ENCODE data around the gene SPTAN1. TPM values are rescaled to one million over a fixed set of nuclear protein-coding genes. Genes with fewer than 3 reads are reported as not detected.
"Not testable (repeated sequence)": the region's sequence is repeated elsewhere in the genome, so short reads cannot be mapped to it uniquely, and the experiment has no call there.

SPTAN1 gene
- polyA plus RNA-seq, 6 donors from 2014 or later, result 2.3 to 72.4 (median 31.4) TPM

DNA sequence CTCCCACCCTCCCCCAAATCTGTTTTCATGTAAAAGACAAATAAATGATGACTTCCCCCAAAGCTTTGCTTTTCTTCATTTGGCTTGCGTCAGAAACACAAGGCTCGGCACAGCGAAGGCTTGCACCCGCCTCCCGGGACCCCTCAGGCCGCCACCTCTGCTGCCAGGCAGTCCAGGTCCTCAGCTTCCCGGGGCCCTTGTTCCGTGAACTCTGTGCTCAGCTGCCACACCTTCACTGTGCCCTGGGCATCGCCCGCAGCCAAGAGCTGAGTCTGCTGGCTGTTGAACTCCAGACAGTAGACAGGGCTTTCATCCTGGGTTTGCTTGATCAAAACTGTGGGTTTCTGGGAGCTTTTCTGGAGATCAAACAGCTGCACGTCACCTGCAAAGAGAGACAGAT, 81.2 kb downstream of the SPTAN1 start:
- H3K27me3 Mint-ChIP-seq, result no peaks in the 10 kb centered on the region
- DNase-seq (no peak), ATAC-seq (ENCODE audit: low read depth in 2 of 2) (no peak)
- peaks cover 0 to 15% of the 10 kb centered on the region in 2 donors for H3K36me3 Mint-ChIP-seq
- H3K27ac Mint-ChIP-seq, result peak overlapping the region in 3 of 6 donors; percentile 28 to 47 (median 47)
- no peaks in the 10 kb centered on the region for H3K9me3 Mint-ChIP-seq
- H3K4me3 Mint-ChIP-seq, result no peak overlapping the region
- no peaks in the 10 kb centered on the region for H3K4me1 Mint-ChIP-seq

DNA sequence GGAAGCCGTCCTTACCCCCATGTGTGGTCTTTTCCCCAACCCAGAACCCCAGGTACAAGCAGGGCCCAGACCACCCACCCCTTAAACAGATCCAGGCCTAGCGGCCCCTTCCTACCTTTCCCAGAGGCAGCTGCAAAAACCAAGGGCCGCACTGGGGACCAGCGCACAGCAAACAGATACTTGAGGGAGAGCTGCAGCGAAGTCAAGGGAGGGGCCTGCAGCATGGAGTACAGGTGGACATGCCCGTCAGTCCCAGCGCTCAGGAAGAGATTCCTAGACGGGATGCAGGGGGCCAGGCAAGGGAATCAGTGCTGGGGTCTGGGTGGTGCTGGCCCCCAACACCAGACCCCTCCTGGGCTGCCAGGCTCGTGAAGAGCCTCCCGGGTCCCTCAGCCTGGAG, 81.7 kb downstream of the SPTAN1 start:
- Mint-ChIP-seq H3K27me3 (no peaks in the 10 kb centered on the region), H3K27ac (peak overlapping the region in 3 of 6 donors; percentile 28 to 47 (median 38)), H3K36me3 (peaks cover 0 to 15% of the 10 kb centered on the region in 2 donors), H3K9me3 (no peaks in the 10 kb centered on the region), H3K4me3 (no peak overlapping the region), H3K4me1 (no peaks in the 10 kb centered on the region)
- no peak for ATAC-seq (ENCODE audit: low read depth in 2 of 2)
- DNase-seq, result no peak

DNA sequence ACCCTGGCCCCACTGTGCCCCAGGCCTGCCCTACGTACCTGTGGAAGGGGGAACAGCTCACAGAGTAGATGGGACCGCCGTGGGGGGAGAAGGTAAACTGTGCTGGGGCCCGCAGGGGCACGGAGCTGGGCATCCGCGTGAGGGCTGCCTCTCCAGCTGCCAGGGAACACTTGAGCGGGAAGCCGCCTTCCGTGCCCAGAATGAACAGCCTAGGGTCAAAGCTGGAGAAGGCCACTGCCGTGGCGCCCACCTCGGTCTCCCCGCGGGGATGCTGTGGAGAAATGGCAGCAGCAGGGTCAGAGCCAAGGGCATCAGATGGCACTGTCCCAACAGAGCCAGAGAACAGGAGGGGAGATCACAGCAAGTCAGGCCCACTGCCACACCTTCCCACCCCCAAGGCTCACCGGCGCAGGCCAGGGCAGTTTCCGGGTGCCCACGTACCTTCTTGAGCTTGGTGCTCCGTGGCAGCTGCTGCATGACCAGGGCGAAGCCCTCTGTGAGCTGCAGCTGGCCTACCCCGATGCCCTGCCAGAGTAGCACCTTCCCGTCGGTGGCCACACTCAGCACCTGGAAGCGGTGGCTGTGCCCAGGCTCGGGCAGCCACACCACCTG, 82.4 kb downstream of the SPTAN1 start:
- Mint-ChIP-seq H3K9me3 (no peaks in the 10 kb centered on the region), H3K27ac (peak overlapping the region in 1 of 6 donors; percentile 28), H3K4me1 (no peaks in the 10 kb centered on the region), H3K4me3 (no peak overlapping the region), H3K27me3 (no peaks in the 10 kb centered on the region), H3K36me3 (peaks cover 0 to 15% of the 10 kb centered on the region in 2 donors)
- ATAC-seq (ENCODE audit: low read depth in 2 of 2) (no peak), DNase-seq (no peak)

DNA sequence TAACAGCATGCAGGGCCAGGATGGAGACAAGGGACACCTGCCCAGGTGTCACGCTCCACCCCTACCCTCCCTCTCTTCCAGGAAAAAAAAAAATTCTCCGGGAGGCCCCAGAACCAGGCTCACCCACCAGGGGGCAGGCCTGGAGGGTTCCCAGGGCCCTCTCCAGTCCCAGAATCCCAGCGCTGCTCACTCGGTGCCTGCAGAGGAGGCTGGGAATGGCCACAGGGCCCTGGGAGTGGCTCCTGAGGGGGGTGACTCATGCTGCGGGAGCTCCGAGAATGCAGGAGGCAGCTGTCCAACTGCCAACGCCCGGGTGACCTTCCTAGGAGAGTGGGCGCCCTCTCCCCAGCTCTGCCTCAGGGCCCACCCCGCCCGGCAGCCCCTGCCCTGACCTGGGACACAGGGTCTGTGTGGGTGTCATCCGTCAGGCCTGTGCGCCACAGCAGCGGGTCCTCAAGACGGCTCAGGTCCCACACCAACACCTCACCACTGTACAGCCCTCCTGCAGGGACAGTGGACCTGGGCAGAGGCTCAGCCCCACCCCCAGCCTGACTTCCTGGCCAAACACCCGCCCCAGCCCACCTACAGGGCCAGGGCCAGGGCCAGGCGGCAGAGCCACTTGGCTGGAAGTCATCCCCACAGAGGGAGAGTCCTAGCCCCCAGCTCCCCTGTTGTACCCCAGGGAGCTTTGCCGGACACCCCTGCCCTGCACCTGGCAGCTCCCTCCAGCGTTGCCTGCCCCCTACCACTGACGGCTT, 83.1 kb downstream of the SPTAN1 start:
- DNase-seq (no peak), ATAC-seq (ENCODE audit: low read depth in 2 of 2) (no peak)
- Mint-ChIP-seq H3K36me3 (peaks cover 0 to 15% of the 10 kb centered on the region in 2 donors), H3K27me3 (no peaks in the 10 kb centered on the region), H3K4me3 (no peak overlapping the region), H3K9me3 (no peaks in the 10 kb centered on the region), H3K27ac (no peak overlapping the region), H3K4me1 (no peaks in the 10 kb centered on the region)

DNA sequence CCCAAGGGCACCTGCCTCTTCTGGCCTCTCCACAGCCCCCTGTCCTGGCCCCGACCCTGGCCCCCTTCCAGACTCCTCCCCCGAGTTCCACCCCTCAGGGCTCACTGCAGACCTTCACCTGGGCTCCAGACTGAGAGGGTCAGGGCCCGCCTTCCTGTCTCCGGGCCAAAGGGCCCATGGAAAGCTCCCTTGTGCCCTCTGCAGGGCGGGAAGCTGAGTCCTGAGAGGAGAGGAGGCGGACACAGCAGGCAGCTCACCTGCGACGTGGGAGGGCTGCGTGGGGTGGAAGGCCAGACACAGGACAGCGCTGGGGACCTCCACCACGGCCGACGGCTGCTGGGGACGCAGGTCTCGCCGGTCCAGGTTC, 83.6 kb downstream of the SPTAN1 start:
- H3K9me3 Mint-ChIP-seq, result no peaks in the 10 kb centered on the region
- H3K4me1 Mint-ChIP-seq, result no peaks in the 10 kb centered on the region
- peaks cover 0 to 15% of the 10 kb centered on the region in 2 donors for H3K36me3 Mint-ChIP-seq
- DNase-seq, result no peak
- H3K27me3 Mint-ChIP-seq, result no peaks in the 10 kb centered on the region
- H3K4me3 Mint-ChIP-seq, result no peak overlapping the region
- no peak for ATAC-seq (ENCODE audit: low read depth in 2 of 2)
- H3K27ac Mint-ChIP-seq, result no peak overlapping the region

DNA sequence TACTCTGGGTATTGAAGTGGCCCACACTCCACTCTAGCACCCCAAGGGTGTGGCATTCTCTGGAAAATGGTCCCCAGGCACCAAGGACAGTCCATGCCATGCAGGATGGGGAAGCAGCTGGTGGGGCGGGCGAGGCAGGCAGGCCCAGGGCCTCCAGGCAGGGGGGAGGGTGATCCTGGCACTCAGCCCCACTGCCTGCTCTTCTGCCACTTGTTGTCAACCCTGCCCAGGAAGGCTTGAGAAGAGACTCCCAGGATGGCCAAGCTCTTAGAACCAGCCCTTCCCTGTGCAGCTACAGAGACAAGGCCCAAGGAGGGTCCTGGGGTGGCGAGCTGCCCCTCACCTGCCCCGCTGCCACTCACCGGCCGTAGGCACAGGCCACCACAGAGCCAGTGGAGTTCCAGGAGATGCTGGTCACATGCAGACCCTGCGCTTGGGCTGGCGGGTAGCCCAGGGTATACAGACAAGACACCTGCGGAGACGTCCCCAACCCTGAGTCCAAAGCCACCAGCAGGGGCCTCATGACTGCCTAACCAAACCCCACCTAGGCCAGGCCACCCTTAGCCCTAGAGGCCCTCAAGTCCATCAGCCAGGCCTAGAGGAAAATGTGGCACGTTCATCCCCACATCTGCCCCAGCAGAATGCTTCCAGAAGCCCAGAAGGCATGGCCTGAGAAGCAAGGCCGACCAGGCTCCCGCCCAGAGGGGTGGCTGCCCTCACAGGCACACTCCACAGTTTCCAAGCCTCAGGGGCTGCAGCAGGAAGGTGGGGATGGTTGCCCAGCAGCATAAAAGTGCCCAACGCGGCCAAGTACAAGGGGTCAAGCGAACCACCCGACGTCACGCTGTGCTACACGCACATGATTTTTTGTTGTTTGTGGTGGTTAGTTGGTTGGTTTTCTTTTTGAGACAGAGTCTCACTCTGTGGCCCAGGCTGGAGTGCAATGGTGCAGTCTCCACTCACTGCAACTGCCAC, 84.5 kb downstream of the SPTAN1 start:
- ATAC-seq (ENCODE audit: low read depth in 2 of 2) (no peak), DNase-seq (no peak)
- H3K27ac Mint-ChIP-seq, result peak overlapping the region in 2 of 6 donors; percentile 20 to 77
- no peaks in the 10 kb centered on the region for H3K4me1 Mint-ChIP-seq
- H3K4me3 Mint-ChIP-seq, result no peak overlapping the region
- H3K27me3 Mint-ChIP-seq, result no peaks in the 10 kb centered on the region
- H3K36me3 Mint-ChIP-seq, result peaks cover 0 to 15% of the 10 kb centered on the region in 2 donors
- no peaks in the 10 kb centered on the region for H3K9me3 Mint-ChIP-seq

DNA sequence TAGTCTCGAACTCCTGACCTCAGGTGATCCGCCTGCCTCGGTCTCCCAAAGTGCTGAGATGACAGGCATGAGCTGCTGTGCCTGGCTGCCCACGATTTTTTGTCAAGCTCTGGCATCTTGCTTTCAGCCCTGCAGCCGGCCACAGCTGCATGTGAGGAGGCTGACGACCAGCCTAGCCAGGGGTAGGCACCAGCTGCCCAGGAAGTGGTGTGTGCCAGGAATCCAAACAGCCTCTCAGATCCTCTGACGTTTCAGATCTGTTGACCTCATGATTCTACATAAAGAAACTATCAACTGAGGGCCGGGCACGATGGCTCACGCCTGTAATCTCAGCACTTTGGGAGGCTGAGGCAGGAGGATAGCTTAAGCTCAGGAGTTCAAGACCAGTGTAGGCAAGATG, 85.3 kb downstream of the SPTAN1 start:
- Mint-ChIP-seq H3K4me3 (no peak overlapping the region), H3K9me3 (no peaks in the 10 kb centered on the region), H3K36me3 (peaks cover 0 to 12% of the 10 kb centered on the region in 2 donors), H3K4me1 (peaks cover under 1 to 2% (median 2%) of the 10 kb centered on the region in 3 donors), H3K27me3 (no peaks in the 10 kb centered on the region), H3K27ac (no peak overlapping the region)
- ATAC-seq (ENCODE audit: low read depth in 2 of 2) (no peak), DNase-seq (no peak)

DNA sequence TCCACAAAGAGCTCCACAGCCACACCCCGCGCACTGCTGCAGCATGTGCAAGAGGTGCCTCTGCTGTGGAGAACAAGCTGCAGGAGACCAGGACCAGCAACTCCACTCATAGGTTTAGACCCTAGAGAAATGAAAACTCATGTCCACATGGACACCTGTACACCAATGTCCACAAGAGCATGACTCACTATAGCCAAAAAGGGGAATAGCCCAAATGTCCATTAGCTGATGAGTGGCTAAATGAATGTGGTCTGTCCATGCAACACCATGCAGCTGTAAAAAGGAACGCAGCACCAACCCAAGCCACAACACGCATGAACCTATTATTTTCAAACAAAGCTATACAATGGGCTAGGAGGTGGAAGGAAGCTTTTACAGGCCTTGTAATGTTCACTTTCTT, 86.2 kb downstream of the SPTAN1 start:
- no peak for DNase-seq
- H3K4me1 Mint-ChIP-seq, result peaks cover 8 to 11% (median 9%) of the 10 kb centered on the region in 3 donors
- H3K36me3 Mint-ChIP-seq, result peaks cover 0 to 3% of the 10 kb centered on the region in 2 donors
- no peak overlapping the region for H3K4me3 Mint-ChIP-seq
- ATAC-seq (ENCODE audit: low read depth in 2 of 2), result no peak
- H3K9me3 Mint-ChIP-seq, result no peaks in the 10 kb centered on the region
- H3K27me3 Mint-ChIP-seq, result no peaks in the 10 kb centered on the region
- H3K27ac Mint-ChIP-seq, result peak overlapping the region in 1 of 6 donors; percentile 86

DNA sequence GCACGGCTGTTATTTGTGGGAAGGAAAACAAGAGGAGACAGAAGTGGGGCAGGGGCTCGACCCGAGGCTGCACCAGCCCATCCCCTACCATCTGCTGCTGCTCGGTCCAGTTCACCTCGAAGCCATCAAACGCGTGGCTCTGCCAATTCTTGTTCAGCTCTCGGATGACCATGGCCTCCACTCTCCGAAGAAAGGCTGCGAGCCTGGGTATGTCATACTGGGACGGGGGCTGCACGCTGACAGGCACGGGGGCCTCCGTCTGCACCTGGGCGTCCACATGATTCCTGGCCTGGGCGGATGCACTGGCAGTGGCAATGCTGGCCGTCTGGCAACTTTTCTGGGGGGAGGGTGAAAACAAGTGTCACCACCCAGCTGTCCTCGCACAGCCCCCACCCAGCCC, 88.2 kb downstream of the SPTAN1 start:
- peaks cover 8 to 17% (median 15%) of the 10 kb centered on the region in 3 donors for H3K4me1 Mint-ChIP-seq
- ATAC-seq (ENCODE audit: low read depth in 2 of 2) (no peak), DNase-seq (no peak)
- H3K27ac Mint-ChIP-seq, result no peak overlapping the region
- no peak overlapping the region for H3K4me3 Mint-ChIP-seq
- no peaks in the 10 kb centered on the region for H3K9me3 Mint-ChIP-seq
- H3K36me3 Mint-ChIP-seq, result no peaks in the 10 kb centered on the region
- H3K27me3 Mint-ChIP-seq, result no peaks in the 10 kb centered on the region

DNA sequence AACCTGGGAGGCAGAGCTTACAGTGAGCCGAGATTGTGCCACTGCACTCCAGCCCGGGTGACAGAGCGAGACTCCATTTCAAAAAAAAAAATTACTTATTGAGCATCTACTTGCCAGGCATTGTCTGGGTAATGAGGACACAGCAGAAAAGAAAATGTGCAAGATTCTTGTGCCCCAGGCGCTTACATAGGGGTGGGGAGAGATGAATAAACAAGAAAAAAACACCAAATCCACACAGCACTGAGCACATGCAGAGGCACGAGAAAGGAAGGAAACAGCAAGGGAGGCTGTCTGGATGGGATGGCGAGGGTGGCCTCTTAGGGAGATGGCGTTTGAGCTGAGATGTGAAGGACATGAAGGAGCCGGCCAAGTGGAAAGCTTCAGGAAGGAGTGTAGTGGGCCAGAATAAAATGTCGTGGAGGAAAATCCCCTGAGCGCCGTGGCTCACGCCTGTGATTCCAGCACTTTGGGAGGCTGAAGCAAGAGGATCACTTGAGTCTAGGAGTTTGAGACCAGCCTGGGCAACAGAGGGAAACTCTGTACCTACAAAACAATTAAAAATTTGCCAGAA, 90.4 kb downstream of the SPTAN1 start:
- ATAC-seq (ENCODE audit: low read depth in 2 of 2) (no peak), DNase-seq (no peak)
- Mint-ChIP-seq H3K27ac (peak overlapping the region; percentile 18 to 94 (median 72)), H3K4me1 (peaks cover 11 to 20% (median 19%) of the 10 kb centered on the region in 3 donors), H3K9me3 (no peaks in the 10 kb centered on the region), H3K4me3 (peak overlapping the region in 3 of 8 donors; percentile 2 to 12 (median 12)), H3K27me3 (no peaks in the 10 kb centered on the region), H3K36me3 (no peaks in the 10 kb centered on the region)

DNA sequence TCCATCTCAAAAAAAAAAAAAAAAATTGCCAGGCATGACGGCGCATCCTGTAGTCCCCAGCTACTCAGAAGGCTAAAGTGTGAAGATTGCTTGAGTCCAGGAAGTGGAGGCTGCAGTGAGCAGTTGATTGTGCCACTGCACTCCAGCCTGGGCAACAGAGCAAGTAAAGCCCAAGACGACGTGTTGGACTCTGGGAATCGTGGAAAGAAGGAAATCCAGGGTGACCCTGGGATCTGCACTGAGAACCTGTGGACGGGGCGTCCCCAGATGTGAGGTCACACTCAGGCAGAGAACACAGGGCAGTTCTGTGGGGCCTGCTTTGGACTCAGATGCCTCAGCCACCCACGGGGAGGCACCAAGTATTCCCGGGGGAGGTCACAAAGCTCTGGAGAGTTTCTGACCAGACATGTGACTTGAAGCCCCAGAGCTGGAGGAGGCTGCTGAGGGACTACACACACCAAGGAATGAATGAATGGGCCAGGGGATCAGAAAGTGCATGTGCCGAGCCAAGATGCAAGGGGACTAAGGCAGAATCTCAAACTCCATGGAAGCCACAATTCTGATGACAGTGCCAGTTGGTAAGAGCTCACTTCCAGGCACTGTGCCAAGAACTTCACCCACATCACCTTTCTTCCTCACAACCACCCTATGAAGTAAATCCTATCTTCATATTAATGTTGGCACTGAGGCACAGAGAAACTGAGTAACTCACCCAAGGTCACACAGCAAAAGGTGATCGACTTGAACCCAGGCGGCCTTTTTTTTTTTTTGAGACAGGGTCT, 91.3 kb downstream of the SPTAN1 start:
- DNase-seq, result no peak
- peak; percentile 66 to 73 for ATAC-seq (ENCODE audit: low read depth in 2 of 2)
- Mint-ChIP-seq H3K36me3 (no peaks in the 10 kb centered on the region), H3K27me3 (no peaks in the 10 kb centered on the region), H3K9me3 (no peaks in the 10 kb centered on the region), H3K27ac (peak overlapping the region in 4 of 6 donors; percentile 12 to 81 (median 54)), H3K4me3 (peak overlapping the region in 5 of 8 donors; percentile 12 to 64 (median 30)), H3K4me1 (peaks cover 11 to 20% (median 19%) of the 10 kb centered on the region in 3 donors)

DNA sequence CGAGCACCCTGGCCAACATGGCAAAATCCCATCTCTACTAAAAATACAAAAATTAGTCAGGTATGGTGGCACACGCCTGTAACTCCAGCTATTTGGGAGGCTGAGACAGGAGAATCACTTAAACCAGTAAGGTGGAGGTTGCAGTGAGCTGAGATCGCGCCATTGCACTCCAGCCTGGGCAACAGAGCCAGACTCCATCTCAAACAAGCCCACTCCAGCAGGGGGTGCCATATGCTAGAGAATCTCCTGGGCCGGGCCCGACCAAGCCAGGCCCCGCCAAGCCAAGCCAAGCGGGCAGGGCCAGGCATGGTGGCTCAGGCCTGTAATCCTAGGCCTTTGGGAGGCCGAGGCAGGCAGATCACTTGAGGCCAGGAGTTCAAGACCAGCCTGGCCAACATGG, 95.8 kb downstream of the SPTAN1 start:
- Mint-ChIP-seq H3K4me3 (peak overlapping the region in 2 of 8 donors; percentile 36 to 75), H3K4me1 (peaks cover 6 to 21% (median 13%) of the 10 kb centered on the region in 3 donors), H3K27ac (peak overlapping the region in 3 of 6 donors; percentile 15 to 45 (median 41))
- ATAC-seq (ENCODE audit: low read depth in 2 of 2) (peak; percentile 79 to 85), DNase-seq (peak; percentile 54)
- not testable (repeated sequence) for H3K27me3 Mint-ChIP-seq, H3K36me3 Mint-ChIP-seq, H3K9me3 Mint-ChIP-seq

All from naive B cell (primary cell).